ENCODE results near the gene MAPK7. TPM values are rescaled to one million over a fixed set of nuclear protein-coding genes. Genes with fewer than 3 reads are reported as not detected.
A peak's percentile ranks its signal among the peaks of the same experiment; 100 is the strongest.

The MAPK7 gene
- total and polyA plus RNA-seq, 2 experiments from 2014 or later, result 26.1 to 49.0 TPM

DNA sequence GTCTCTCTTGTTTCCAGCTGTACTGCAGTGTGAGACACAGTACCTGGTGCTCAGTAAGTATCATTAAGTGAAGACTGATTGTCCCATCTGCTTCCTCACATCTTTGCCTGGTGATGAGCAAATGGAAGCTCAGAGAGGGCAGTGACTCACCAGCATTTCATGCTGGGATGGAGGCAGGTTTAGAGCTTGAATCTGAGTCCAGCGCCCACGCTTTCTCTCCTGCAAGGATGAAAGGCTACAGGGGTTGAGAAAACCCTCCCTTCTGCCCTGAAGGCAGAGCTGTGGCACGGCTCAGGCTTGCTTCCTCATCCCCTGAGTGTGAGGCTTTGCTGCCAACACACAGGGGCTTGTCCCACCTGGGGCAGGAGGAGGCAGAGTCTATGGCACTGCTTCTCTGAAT, 31.2 kb downstream of the MAPK7 start:
- H3K27me3 ChIP-seq, result no peaks in the 10 kb centered on the region
- TF ChIP-seq, protein P1, sequence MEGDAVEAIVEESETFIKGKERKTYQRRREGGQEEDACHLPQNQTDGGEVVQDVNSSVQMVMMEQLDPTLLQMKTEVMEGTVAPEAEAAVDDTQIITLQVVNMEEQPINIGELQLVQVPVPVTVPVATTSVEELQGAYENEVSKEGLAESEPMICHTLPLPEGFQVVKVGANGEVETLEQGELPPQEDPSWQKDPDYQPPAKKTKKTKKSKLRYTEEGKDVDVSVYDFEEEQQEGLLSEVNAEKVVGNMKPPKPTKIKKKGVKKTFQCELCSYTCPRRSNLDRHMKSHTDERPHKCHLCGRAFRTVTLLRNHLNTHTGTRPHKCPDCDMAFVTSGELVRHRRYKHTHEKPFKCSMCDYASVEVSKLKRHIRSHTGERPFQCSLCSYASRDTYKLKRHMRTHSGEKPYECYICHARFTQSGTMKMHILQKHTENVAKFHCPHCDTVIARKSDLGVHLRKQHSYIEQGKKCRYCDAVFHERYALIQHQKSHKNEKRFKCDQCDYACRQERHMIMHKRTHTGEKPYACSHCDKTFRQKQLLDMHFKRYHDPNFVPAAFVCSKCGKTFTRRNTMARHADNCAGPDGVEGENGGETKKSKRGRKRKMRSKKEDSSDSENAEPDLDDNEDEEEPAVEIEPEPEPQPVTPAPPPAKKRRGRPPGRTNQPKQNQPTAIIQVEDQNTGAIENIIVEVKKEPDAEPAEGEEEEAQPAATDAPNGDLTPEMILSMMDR (IDR thresholded peaks at IDR 0.05; ENCODE audit: poor library complexity), result no peak
- no peak for TF ChIP-seq EZH2phosphoT487 (IDR thresholded peaks at IDR 0.05; ENCODE audit: low read depth, severe bottlenecking, unreplicated experiment)
- no peak for TF ChIP-seq EZH2 (IDR thresholded peaks at IDR 0.05; ENCODE audit: borderline replicate concordance)
- no peaks in the 10 kb centered on the region for H4K20me1 ChIP-seq (ENCODE audit: insufficient read depth, poor library complexity, severe bottlenecking)
- H3K9me3 ChIP-seq (ENCODE audit: low read depth), result no peaks in the 10 kb centered on the region
- no peak overlapping the region for H3K27ac ChIP-seq
- peak; percentile 50 for DNase-seq (ENCODE audit: low spot score)
- no peak overlapping the region for H3K4me2 ChIP-seq
- no peak overlapping the region for H3K4me3 ChIP-seq
- H3K4me1 ChIP-seq (ENCODE audit: insufficient read depth), result peaks cover 9% of the 10 kb centered on the region
- H2AFZ ChIP-seq, result no peak overlapping the region
- no peaks in the 10 kb centered on the region for H3K9me2 ChIP-seq (replicated peaks; ENCODE audit: insufficient read depth)
- H3K79me2 ChIP-seq, result no peaks in the 10 kb centered on the region
- WGBS (ENCODE audit: low lambda C conversion rate, missing lambda C conversion rate), result 69% methylated on average over 3 of the region's 3 CpGs
- no peaks in the 10 kb centered on the region for H3K36me3 ChIP-seq (replicated peaks; ENCODE audit: insufficient read depth, low read depth)

DNA sequence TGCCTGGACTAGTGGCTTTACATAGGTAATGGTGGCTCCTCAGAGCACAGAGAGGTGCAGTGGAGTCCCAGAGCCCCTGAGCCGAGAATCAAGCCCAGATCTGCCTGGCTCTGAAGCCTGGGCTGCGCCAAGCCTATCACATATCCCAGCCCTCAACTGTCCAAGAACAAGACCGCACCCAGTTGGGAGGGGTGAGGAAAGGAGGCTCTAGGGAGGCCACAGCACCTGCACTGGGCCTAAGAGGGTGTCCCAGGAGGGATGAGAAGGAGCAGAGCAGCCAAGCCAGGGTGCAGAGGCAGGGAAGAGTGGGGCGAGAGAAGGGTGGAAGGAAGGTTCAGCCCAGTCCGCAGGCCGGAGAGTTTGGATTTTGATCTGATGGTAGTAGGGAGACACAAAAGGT, 31.8 kb downstream of the MAPK7 start:
- Histone ChIP-seq H3K4me1 (ENCODE audit: insufficient read depth) (peaks cover 9% of the 10 kb centered on the region), H2AFZ (no peak overlapping the region), H3K9me3 (ENCODE audit: low read depth) (no peaks in the 10 kb centered on the region), H3K27me3 (no peaks in the 10 kb centered on the region), H3K4me2 (no peak overlapping the region), H3K79me2 (no peaks in the 10 kb centered on the region), H3K27ac (no peak overlapping the region), H3K4me3 (no peak overlapping the region), H3K9me2 (replicated peaks; ENCODE audit: insufficient read depth) (no peaks in the 10 kb centered on the region), H3K36me3 (replicated peaks; ENCODE audit: insufficient read depth, low read depth) (no peaks in the 10 kb centered on the region), H4K20me1 (ENCODE audit: insufficient read depth, poor library complexity, severe bottlenecking) (no peaks in the 10 kb centered on the region)
- DNase-seq (ENCODE audit: low spot score), result no peak
- 96% methylated on average over 6 of the region's 6 CpGs for WGBS (ENCODE audit: low lambda C conversion rate, missing lambda C conversion rate)
- TF ChIP-seq EZH2phosphoT487 (IDR thresholded peaks at IDR 0.05; ENCODE audit: low read depth, severe bottlenecking, unreplicated experiment) (no peak), EZH2 (IDR thresholded peaks at IDR 0.05; ENCODE audit: borderline replicate concordance) (no peak)
- TF ChIP-seq, protein P1 (IDR thresholded peaks at IDR 0.05; ENCODE audit: poor library complexity), result no peak

DNA sequence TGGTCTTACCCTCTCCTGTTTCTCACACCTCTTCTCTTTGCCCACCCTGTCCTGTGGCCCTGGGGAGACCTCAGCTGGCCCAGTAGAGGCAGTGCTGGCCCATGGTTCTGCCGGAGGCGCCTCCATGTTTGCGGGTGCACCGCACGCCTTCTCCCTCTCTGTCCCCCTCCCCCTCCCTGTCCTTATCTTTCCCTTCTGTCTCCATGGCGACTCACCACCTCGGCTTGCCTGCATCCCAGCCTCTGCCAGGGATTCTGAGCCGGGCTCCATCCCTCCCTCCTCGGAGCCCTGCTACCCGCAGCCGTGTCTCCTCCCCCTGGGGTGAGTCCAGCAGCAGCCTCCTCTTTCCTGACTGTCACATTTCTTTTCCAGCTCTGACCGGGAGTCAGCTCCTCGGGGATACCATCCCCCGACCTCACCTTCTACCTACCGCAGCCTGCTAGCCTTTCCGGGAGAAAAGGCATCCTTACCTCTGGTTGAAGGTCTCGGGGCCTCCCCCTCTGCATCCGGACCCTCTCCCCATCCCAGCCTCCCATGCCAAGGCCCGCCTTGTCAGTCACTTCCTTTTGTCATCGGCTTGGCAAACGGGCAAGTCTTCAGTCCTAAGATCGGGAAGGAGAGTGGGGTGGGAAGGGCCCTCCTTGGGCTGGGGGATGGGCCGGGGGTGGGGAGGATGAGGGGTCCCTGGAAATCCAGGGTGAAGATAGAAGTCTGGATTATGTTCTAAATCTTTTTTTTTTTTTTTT, 32.8 kb downstream of the MAPK7 start, which contains the start of gene RNF112:
Gene RNF112 (plus strand): TSS at position 358 of the 746 bp plus-strand sequence. CDS start 177 bp downstream, at position 535.
- WGBS (ENCODE audit: low lambda C conversion rate, missing lambda C conversion rate), result 39% methylated on average over 22 of the region's 23 CpGs
- H3K4me3 ChIP-seq, result no peak within 1 kb of the TSS
- TF ChIP-seq, protein P1 (IDR thresholded peaks at IDR 0.05; ENCODE audit: poor library complexity), result no peak
- TF ChIP-seq EZH2phosphoT487 (IDR thresholded peaks at IDR 0.05; ENCODE audit: low read depth, severe bottlenecking, unreplicated experiment) (no peak), EZH2 (IDR thresholded peaks at IDR 0.05; ENCODE audit: borderline replicate concordance) (no peak)

More for the DNA sequence above, 32.8 kb downstream of the MAPK7 start, which contains the start of gene RNF112:
- Histone ChIP-seq H3K27me3 (no peaks in the 10 kb centered on the region), H3K4me2 (peak within 1 kb of the TSS; percentile 73), H3K27ac (peak within 1 kb of the TSS; percentile 48), H3K4me1 (ENCODE audit: insufficient read depth) (peaks cover 9% of the 10 kb centered on the region), H3K79me2 (no peaks in the 10 kb centered on the region), H2AFZ (no peak within 1 kb of the TSS), H4K20me1 (ENCODE audit: insufficient read depth, poor library complexity, severe bottlenecking) (no peaks in the 10 kb centered on the region), H3K36me3 (replicated peaks; ENCODE audit: insufficient read depth, low read depth) (no peaks in the 10 kb centered on the region), H3K9me3 (ENCODE audit: low read depth) (no peaks in the 10 kb centered on the region), H3K9me2 (replicated peaks; ENCODE audit: insufficient read depth) (no peaks in the 10 kb centered on the region)
- peak; percentile 55 for DNase-seq (ENCODE audit: low spot score)
